Muscle layer of duodenum (tissue), 2 donors: ENCODE data around the gene TPRA1.
A peak's percentile ranks its signal among the peaks of the same experiment; 100 is the strongest.

ENCODE experiments used
- H3K27ac ChIP-seq: one replicate; pipeline ENCODE4 v1.7.0; 2013; ENCODE audit warnings: mild to moderate bottlenecking, low read length
- H3K27me3 ChIP-seq: one replicate; pipeline ENCODE4 v1.7.0; 2013; ENCODE audit warnings: low read depth, mild to moderate bottlenecking, control low read depth, low read length
- H3K36me3 ChIP-seq, 2 donors: one replicate each; pipeline ENCODE4 v1.7.0; 2013; ENCODE audit warnings: low read length in 2 of 2, control low read depth in 1 of 2, mild to moderate bottlenecking in 1 of 2; ENCODE audit not compliant: insufficient read depth in 2 of 2, control insufficient read depth in 1 of 2
- H3K4me1 ChIP-seq, 2 donors: one replicate each; pipeline ENCODE4 v1.7.0; 2013; ENCODE audit warnings: low read length in 2 of 2, mild to moderate bottlenecking in 2 of 2, control low read depth in 1 of 2, moderate library complexity in 1 of 2; ENCODE audit not compliant: insufficient read depth in 2 of 2, control insufficient read depth in 1 of 2
- H3K4me3 ChIP-seq, 2 donors: one replicate each; pipeline ENCODE4 v1.7.0; 2013; ENCODE audit warnings: low read length in 2 of 2, low read depth in 1 of 2, mild to moderate bottlenecking in 1 of 2
- H3K9me3 ChIP-seq, 2 donors: one replicate each; pipeline ENCODE4 v1.7.0; 2013; ENCODE audit warnings: low read length in 2 of 2, control low read depth in 1 of 2, mild to moderate bottlenecking in 1 of 2; ENCODE audit not compliant: control insufficient read depth in 1 of 2
- donor health status: healthy.

Gene TPRA1

GRCh38 chr3:127550468-127551157 is 39.9 kb downstream of the TPRA1 start:
- no peak overlapping the region for H3K27ac ChIP-seq
- peaks cover 0 to 8% of the 10 kb centered on the region in 2 donors for H3K4me1 ChIP-seq
- H3K36me3 ChIP-seq = no peaks in the 10 kb centered on the region
- no peaks in the 10 kb centered on the region for H3K9me3 ChIP-seq
- H3K4me3 ChIP-seq = no peak overlapping the region
- no peaks in the 10 kb centered on the region for H3K27me3 ChIP-seq

DNA sequence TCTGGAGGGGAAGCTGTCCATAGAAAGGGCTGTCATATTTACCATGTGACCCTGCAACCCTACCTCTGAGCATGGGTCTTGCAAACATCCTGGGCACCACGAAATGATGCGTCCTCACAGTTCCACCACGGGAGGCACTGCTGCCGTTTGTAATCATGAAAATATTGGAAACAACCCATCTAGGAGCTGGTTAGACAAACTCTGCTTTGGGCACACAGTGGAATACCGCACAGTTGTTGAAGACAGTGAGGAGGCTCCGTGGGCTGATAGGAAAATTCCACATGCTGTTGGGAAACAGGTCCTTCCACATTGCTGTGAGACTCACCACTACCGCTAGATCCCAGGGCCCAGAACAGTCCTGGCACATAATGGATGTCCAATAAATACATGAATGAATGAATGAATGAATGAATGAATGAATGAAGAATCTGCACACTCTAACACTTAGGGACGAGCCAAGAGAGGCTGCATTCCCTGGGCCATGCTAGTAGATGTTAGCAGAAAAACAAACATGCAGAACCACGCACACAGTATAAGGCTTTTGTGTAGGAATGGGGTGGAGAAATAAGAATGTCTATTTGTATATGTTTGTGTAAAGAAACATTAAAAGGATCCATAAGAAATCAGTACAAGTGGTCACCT is 40.6 kb downstream of the TPRA1 start:
- H3K9me3 ChIP-seq = no peaks in the 10 kb centered on the region
- H3K4me3 ChIP-seq = no peak overlapping the region
- no peaks in the 10 kb centered on the region for H3K36me3 ChIP-seq
- no peaks in the 10 kb centered on the region for H3K27me3 ChIP-seq
- H3K4me1 ChIP-seq = peaks cover 0 to 8% of the 10 kb centered on the region in 2 donors
- no peak overlapping the region for H3K27ac ChIP-seq

DNA sequence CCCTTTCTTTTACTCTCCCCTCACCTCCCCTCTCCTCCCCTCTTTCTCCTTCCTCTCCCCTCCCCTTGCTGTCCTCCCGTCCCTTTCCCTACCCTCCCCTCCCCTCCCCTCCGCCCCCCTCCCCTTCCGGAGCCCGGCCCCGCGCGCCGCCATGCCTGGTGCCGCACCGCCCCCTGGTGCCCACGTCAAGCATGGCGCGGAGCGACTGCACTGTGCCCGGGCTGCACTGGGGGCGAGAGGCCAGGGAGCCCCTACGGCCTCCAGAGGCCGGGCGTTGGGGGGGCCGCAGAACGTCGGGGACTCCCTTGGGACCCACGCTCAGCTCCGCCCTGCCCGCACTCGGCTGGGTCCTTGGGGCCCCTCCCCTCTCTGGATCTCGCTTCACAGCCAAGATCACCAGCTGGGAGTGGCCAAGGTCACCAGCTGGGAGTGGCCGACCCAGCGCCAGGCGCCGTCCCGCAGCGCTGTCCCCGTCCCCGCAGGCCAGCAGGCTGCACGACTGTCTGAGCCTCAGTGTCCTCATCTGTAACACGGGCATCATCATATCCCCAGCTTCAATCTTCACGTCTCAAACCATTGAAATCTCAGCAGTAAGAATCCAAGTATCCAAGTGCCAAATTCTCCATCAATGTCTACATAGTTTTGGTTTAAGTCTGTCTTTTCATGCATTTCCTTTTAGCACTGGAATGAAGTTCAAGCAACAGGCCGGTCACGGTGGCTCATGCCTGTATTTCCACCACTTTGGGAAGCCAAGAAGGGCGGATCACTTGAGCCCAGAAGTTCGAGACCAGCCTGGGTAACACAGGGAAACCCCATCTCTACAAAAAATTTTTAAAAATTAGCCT is 42.5 kb downstream of the TPRA1 start:
- H3K27me3 ChIP-seq = no peaks in the 10 kb centered on the region
- peaks cover 0 to 14% of the 10 kb centered on the region in 2 donors for H3K4me1 ChIP-seq
- H3K9me3 ChIP-seq = no peaks in the 10 kb centered on the region
- no peaks in the 10 kb centered on the region for H3K36me3 ChIP-seq
- no peak overlapping the region for H3K27ac ChIP-seq
- H3K4me3 ChIP-seq = peak overlapping the region; percentile 52 to 77

DNA sequence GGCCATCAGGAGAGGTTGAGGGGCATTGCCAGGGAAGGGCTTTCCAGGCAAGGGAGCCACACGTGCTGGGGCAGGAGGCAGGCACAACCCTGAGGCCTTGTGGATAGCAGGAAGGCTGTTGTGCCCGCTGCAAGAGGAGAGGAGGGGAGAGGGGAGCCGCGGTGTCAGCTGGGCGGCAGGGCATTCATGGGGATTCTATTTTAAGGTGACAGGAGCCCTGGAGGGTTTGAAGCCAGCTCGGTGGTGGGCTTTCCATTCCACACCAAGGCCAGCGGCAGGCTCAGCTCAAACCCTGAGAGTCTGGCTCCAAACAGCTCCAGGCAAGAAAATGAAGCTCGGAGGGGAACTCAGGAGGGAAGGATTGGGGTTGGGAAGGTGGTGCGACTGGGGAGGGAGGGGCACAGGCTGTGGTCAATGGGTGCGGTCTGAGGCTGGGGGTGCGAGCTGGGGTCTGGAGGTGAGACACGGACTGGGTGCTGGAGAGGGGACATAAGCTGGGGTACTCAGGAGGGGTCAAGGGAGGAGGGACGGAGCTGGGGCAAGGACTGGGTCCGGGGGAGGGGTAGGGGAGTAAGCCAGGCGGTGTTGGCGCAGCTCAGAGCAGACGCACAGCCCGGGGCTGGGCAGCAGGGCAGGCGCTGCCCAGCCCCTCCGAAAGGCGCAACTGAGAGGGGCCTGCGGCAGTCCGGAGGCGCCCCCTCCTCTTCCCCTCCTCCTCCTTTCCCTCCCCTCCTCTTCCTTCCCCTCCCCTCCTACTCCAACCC is 43.4 kb downstream of the TPRA1 start:
- Histone ChIP-seq H3K27me3 (no peaks in the 10 kb centered on the region), H3K36me3 (no peaks in the 10 kb centered on the region), H3K9me3 (no peaks in the 10 kb centered on the region), H3K4me3 (peak overlapping the region in 1 of 2 donors; percentile 77), H3K27ac (no peak overlapping the region), H3K4me1 (peaks cover 0 to 14% of the 10 kb centered on the region in 2 donors)

GRCh38 chr3:127546554-127546953 is 44.0 kb downstream of the TPRA1 start:
- Histone ChIP-seq H3K27ac (no peak overlapping the region), H3K4me3 (no peak overlapping the region), H3K9me3 (no peaks in the 10 kb centered on the region), H3K27me3 (no peaks in the 10 kb centered on the region), H3K4me1 (peaks cover 0 to 14% of the 10 kb centered on the region in 2 donors), H3K36me3 (no peaks in the 10 kb centered on the region)

- H3K4me1 ChIP-seq = peaks cover 0 to 14% of the 10 kb centered on the region in 2 donors
Observed at GRCh38 chr3:127545711-127546457, 44.6 kb downstream of the TPRA1 start.

DNA sequence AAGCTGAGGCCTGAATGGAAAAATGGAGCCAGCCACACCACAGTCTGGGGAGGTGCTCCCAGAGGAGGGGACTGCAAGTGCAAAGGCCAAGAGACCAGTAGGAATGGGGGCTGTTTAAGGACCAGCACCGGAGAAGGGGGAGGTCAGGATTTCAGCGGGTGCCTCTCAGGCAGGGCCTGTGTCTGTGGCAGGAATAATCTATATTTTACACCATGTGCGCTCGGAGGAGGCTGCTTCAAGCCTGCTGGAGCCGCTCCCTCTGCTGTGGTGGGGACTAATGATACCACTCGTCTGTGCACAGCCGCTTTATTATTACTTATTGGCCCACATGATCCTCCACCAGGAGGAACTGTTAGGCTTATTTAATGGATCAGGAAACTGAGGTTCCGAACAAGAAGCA is 45.3 kb downstream of the TPRA1 start:
- H3K27me3 ChIP-seq = no peaks in the 10 kb centered on the region
- H3K4me3 ChIP-seq = no peak overlapping the region
- no peaks in the 10 kb centered on the region for H3K9me3 ChIP-seq
- no peak overlapping the region for H3K27ac ChIP-seq
- peaks cover 0 to 14% of the 10 kb centered on the region in 2 donors for H3K4me1 ChIP-seq
- no peaks in the 10 kb centered on the region for H3K36me3 ChIP-seq

More at GRCh38 chr3:127545711-127546457, 44.6 kb downstream of the TPRA1 start:
- H3K36me3 ChIP-seq = no peaks in the 10 kb centered on the region
- H3K27ac ChIP-seq = no peak overlapping the region
- no peak overlapping the region for H3K4me3 ChIP-seq
- no peaks in the 10 kb centered on the region for H3K9me3 ChIP-seq
- no peaks in the 10 kb centered on the region for H3K27me3 ChIP-seq

- Histone ChIP-seq H3K4me3 (no peak overlapping the region), H3K36me3 (no peaks in the 10 kb centered on the region), H3K27me3 (no peaks in the 10 kb centered on the region), H3K9me3 (no peaks in the 10 kb centered on the region), H3K27ac (no peak overlapping the region), H3K4me1 (peaks cover 0 to 14% of the 10 kb centered on the region in 2 donors)
Observed at GRCh38 chr3:127544803-127545201, 45.7 kb downstream of the TPRA1 start.

DNA sequence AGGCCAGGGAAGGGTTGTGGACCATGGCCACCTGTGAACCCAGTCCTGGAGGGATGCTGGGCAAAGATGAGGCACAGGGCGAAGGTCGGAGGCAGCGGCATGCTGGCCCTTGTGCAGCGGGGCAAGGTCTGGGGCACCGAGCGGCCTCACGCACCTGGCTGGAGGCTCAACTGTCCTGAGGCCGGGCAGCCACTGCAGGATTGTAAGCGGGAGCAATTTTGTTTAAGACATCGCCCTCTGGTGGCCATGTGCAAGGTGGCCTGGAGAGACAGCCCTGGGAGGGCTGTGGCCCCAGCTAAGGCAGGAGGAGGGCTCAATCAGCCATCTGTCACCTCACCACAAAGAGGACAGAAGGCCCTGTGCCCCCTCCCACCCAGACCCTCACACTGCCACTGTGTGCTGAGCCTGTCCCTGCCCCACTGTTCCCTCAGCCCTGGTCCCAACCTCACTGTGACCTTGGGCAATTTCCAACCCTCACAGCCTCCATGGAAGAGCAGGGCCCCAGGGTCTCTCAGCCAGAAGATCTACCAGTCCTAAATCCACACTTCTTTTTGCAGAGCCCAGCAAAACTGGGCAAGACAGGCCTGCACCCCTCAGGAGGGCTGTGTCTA is 46.2 kb downstream of the TPRA1 start:
- no peak overlapping the region for H3K4me3 ChIP-seq
- H3K9me3 ChIP-seq = no peaks in the 10 kb centered on the region
- H3K36me3 ChIP-seq = no peaks in the 10 kb centered on the region
- no peak overlapping the region for H3K27ac ChIP-seq
- peaks cover 0 to 14% of the 10 kb centered on the region in 2 donors for H3K4me1 ChIP-seq
- no peaks in the 10 kb centered on the region for H3K27me3 ChIP-seq

- Histone ChIP-seq H3K27ac (no peak overlapping the region), H3K9me3 (no peaks in the 10 kb centered on the region), H3K36me3 (no peaks in the 10 kb centered on the region), H3K4me1 (peaks cover 0 to 14% of the 10 kb centered on the region in 2 donors), H3K4me3 (no peak overlapping the region), H3K27me3 (no peaks in the 10 kb centered on the region)
Observed at GRCh38 chr3:127543441-127543840, 47.1 kb downstream of the TPRA1 start.
